Hematopoietic multipotent progenitor cell treated with erythropoietin and hydrocortisone succinate and interleukin-3 and kit ligand, for 15 days (in vitro differentiated cells): ENCODE measurements around the gene SULT1E1.

Experiments used
- DNase-seq: peaks from one replicate; pipeline ENCODE4 v3.0.0-alpha.2; 2015; ENCODE audit warnings: low spot score

Gene SULT1E1

DNA sequence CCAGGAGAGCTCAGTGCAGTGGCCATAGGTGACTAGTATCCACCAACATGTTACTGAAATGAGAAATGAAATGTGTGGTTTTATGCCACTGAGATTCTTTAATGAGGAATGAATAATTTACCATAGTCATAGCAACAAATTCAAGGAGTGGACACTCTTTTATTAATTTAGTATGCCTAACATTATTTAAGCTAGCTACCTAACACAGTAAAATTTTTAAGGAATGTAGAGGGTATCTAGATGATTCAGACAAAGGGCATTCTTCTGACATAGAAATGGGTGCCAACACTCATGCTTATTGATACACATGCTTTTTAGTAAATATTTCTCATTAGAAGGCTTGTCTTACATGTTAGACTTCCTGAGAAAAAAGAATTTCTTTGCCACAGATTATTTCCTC is 66.2 kb downstream of the SULT1E1 start:
- no peak for DNase-seq
